Measurements from ENCODE around the gene GSG1L.

Gene GSG1L

GRCh38 chr16:28086186-28087139 is 22.9 kb upstream of the GSG1L start:
- TF ChIP-seq CTCF (IDR thresholded peaks at IDR 0.05; ENCODE audit: borderline replicate concordance, insufficient read depth, low read depth, low read length) = no peak
- H3K4me3 ChIP-seq (ENCODE audit: low read depth, low read length) = no peak overlapping the region

- no peak for TF ChIP-seq CTCF (IDR thresholded peaks at IDR 0.05; ENCODE audit: borderline replicate concordance, insufficient read depth, low read depth, low read length)
- no peak overlapping the region for H3K4me3 ChIP-seq (ENCODE audit: low read depth, low read length)
Measured at GRCh38 chr16:28085389-28086171, 22.1 kb upstream of the GSG1L start.

GRCh38 chr16:28084209-28084608 is 20.7 kb upstream of the GSG1L start:
- TF ChIP-seq CTCF (IDR thresholded peaks at IDR 0.05; ENCODE audit: borderline replicate concordance, insufficient read depth, low read depth, low read length) = no peak

DNA sequence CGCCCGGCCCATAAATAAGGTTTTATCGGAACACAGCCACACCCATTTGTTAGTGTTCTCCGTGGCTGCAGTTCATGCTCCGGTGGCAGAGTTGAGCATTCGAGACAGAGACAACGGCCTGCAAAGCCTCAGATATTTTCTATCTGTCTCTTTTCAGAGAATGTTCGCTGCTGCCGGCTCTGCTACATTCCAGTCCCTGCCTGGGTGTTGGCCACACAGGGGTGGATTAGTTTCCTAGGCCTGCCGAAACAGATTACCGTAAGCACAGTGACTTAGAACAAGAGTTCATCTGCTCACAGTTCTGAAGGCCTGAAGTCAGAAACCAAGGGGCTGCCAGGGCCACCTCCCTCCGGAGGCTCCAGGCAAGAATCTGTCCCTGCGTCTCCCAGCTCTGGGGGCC is 19.1 kb upstream of the GSG1L start:
- TF ChIP-seq CTCF (IDR thresholded peaks at IDR 0.05; ENCODE audit: borderline replicate concordance, insufficient read depth, low read depth, low read length) = no peak
- no peak overlapping the region for H3K4me3 ChIP-seq (ENCODE audit: low read depth, low read length)

More at GRCh38 chr16:28084209-28084608, 20.7 kb upstream of the GSG1L start:
- H3K4me3 ChIP-seq (ENCODE audit: low read depth, low read length) = no peak overlapping the region

GRCh38 chr16:28081391-28081968 is 18.0 kb upstream of the GSG1L start:
- no peak overlapping the region for H3K4me3 ChIP-seq (ENCODE audit: low read depth, low read length)
- no peak for TF ChIP-seq CTCF (IDR thresholded peaks at IDR 0.05; ENCODE audit: borderline replicate concordance, insufficient read depth, low read depth, low read length)

- no peak for TF ChIP-seq CTCF (IDR thresholded peaks at IDR 0.05; ENCODE audit: borderline replicate concordance, insufficient read depth, low read depth, low read length)
- no peak overlapping the region for H3K4me3 ChIP-seq (ENCODE audit: low read depth, low read length)
Measured at GRCh38 chr16:28078261-28078660, 14.7 kb upstream of the GSG1L start.
